SW 1271 (cell line): ENCODE measurements around the gene TUBGCP2.
A peak's percentile ranks its signal among the peaks of the same experiment; 100 is the strongest.

ENCODE experiments used
- DNase-seq, 2 experiments: peaks; one replicate each; lab custom pipeline; 2025; lab: John Stamatoyannopoulos, UW

TUBGCP2 gene

GRCh38 chr10:133343558-133343957, 34.9 kb upstream of the TUBGCP2 start:
- DNase-seq, result no peak

GRCh38 chr10:133342942-133343341, 34.3 kb upstream of the TUBGCP2 start:
- no peak for DNase-seq

- DNase-seq, result no peak
These were observed 33.3 kb upstream of the TUBGCP2 start for GRCh38 chr10:133341983-133342382.

- DNase-seq, result no peak
These were observed 31.2 kb upstream of the TUBGCP2 start for GRCh38 chr10:133339708-133340380.

GRCh38 chr10:133338080-133339071, 29.7 kb upstream of the TUBGCP2 start:
- DNase-seq, result no peak

GRCh38 chr10:133337370-133337725, 28.7 kb upstream of the TUBGCP2 start:
- no peak for DNase-seq

GRCh38 chr10:133336577-133337369, 28.1 kb upstream of the TUBGCP2 start, which contains the start of gene CALY:
Gene CALY, minus strand, starts transcription at chr10:133336896. Its CDS starts 7,907 bp downstream, at chr10:133328989.
- DNase-seq, result no peak

- no peak for DNase-seq
These were observed 27.5 kb upstream of the TUBGCP2 start for GRCh38 chr10:133336118-133336576.

GRCh38 chr10:133335246-133336117, 26.8 kb upstream of the TUBGCP2 start:
- DNase-seq, result peak in 1 of 2 experiments; percentile 15

GRCh38 chr10:133334503-133335245, 26.0 kb upstream of the TUBGCP2 start:
- DNase-seq, result peak in 1 of 2 experiments; percentile 12

GRCh38 chr10:133332936-133333699, 24.4 kb upstream of the TUBGCP2 start:
- DNase-seq, result no peak

GRCh38 chr10:133329491-133330202, 21.0 kb upstream of the TUBGCP2 start:
- peak; percentile 46 to 55 for DNase-seq

GRCh38 chr10:133328358-133329343, 20.0 kb upstream of the TUBGCP2 start:
- no peak for DNase-seq

GRCh38 chr10:133327651-133328357, 19.1 kb upstream of the TUBGCP2 start:
- DNase-seq, result no peak

GRCh38 chr10:133326745-133327650, 18.3 kb upstream of the TUBGCP2 start:
- DNase-seq, result no peak

GRCh38 chr10:133326223-133326551, 17.5 kb upstream of the TUBGCP2 start:
- no peak for DNase-seq
